Measurements from ENCODE around the gene RFC5.

GRCh38 chr12:118061873-118062843 is 45.7 kb downstream of the RFC5 start:
- TF ChIP-seq CTCF (IDR thresholded peaks at IDR 0.05), result no peak
- TF ChIP-seq POLR2AphosphoS5 (IDR thresholded peaks at IDR 0.05), result peak in 1 of 2 donors; percentile 31

Measured in upper lobe of left lung (tissue), 4 donors.